ENCODE measurements around the gene CCSER1.

DNA sequence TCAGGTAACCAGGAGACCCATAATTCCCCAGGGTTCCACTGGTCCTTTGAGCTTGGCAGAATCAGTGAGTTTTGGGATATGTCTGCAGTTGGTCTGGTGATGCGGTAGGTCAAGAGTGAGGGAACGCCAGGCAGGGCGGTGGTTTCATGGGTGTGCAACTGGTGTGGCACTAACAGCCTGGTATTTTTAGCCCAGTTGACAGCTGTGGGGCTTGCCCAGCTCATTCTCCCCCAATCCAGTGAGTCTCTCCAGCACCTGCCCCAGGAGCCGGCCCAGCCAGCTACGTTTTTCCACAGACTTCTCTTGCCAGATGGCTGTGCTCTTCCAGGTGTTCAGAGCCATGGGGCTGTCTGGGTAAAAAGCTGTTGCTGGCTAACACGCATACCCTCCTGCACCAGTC, 1019.9 kb downstream of the CCSER1 start:
- TF ChIP-seq, protein P1, sequence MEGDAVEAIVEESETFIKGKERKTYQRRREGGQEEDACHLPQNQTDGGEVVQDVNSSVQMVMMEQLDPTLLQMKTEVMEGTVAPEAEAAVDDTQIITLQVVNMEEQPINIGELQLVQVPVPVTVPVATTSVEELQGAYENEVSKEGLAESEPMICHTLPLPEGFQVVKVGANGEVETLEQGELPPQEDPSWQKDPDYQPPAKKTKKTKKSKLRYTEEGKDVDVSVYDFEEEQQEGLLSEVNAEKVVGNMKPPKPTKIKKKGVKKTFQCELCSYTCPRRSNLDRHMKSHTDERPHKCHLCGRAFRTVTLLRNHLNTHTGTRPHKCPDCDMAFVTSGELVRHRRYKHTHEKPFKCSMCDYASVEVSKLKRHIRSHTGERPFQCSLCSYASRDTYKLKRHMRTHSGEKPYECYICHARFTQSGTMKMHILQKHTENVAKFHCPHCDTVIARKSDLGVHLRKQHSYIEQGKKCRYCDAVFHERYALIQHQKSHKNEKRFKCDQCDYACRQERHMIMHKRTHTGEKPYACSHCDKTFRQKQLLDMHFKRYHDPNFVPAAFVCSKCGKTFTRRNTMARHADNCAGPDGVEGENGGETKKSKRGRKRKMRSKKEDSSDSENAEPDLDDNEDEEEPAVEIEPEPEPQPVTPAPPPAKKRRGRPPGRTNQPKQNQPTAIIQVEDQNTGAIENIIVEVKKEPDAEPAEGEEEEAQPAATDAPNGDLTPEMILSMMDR (IDR thresholded peaks at IDR 0.05) = no peak
- TF ChIP-seq POLR2AphosphoS5 (IDR thresholded peaks at IDR 0.05) (no peak), POLR2A (IDR thresholded peaks at IDR 0.05; ENCODE audit: low read depth) (no peak), EP300 (IDR thresholded peaks at IDR 0.05) (no peak)

All from esophagus muscularis mucosa (tissue), 4 donors.